ENCODE results near the gene FANCI.

FANCI gene

DNA sequence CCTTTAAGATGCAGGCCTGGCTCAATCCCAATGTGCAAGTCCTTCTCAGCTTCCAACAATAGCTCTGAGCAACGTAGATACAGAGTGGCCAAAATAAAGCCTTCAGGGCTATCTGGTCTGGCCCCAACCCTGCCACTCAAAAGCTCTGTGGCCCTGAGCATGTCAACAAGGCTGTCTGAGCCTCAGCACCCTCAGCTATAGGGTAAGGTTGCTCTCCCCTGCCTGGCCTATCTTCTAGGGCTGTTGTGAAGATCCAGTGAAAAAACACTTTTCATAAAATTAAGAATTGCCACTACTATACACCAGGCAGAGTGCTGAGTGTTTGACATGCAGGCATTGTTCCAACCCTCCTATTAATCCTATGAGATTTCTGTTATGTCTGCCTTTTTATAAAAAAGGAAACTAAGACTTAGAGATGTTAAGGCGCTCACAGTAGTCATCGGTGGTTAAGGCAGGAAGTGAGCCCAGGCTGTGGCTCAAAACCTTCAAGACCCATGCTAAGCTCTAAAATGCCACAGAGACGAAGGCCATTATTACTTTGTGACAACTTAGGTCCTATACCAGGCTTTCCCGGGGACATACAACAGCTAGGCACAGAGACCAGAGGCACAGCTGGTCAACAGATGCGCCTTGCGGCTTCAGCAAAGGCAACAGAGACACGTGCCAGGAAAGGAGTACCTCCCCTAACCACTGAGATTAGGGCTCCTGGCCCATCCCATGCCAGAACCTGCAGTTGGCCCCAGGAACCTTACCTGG, 85.7 kb downstream of the FANCI start:
- Mint-ChIP-seq H3K4me1 (ENCODE audit: low read depth) (peaks cover 46% of the 10 kb centered on the region), H3K4me3 (peak overlapping the region; percentile 87), H3K36me3 (peaks cover 14% of the 10 kb centered on the region), H3K27ac (peak overlapping the region; percentile 64), H3K27me3 (no peaks in the 10 kb centered on the region), H3K9me3 (ENCODE audit: low read depth) (no peaks in the 10 kb centered on the region)

DNA sequence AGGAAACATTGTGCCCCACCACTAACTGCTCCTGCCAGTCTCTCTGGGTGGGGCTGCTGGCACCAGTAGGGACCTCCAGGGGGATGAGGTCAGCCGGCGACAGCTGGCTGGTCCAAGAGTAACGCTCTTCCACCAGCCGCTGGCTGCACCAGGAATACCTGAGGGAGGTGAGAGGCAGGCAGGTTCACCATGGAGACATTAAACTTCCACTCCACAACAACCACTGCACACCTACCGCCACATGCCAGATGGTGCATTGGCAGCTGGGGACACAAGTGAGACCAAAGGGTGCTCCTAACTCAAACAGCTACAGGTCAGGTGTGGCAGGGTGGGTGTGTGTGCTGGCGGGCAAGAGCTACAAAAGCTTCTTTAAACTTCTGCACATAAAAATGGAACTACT, 86.3 kb downstream of the FANCI start:
- H3K36me3 Mint-ChIP-seq: peaks cover 14% of the 10 kb centered on the region

DNA sequence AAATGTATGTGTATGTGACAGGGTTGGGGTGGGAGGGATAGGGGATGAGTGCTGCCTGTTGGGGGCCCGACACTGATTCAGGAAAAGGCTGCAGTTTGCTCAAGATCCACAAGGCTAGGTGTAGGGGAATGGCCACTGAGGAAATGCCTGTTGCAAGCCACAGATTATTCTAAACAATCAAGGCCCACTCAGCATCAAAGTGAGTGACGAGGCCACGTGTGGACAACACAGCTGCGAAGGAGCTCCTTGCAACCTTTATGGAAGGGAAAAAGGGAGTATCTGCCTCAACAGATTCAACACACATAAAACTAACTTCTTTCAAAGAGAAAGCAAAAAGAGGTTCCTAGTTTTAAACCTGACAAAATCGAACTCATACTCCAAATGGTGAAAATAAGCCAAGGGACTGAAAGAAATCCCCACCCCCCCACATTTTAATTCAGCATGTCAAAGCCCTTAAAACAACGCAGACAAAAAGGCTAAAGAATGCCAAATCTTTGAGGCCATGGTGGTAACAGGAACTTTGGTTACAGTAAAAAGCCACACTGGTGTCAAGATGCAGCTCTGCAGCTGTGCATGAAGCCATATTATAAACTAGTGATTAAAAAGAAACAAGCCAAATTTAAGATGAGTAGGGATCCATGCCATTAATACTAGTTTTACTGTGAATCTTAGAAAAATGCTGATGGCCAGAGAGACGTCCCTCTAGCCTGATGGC, 87.3 kb downstream of the FANCI start:
- H3K27me3 Mint-ChIP-seq: no peaks in the 10 kb centered on the region
- H3K4me1 Mint-ChIP-seq (ENCODE audit: low read depth): peaks cover 59% of the 10 kb centered on the region
- H3K9me3 Mint-ChIP-seq (ENCODE audit: low read depth): no peaks in the 10 kb centered on the region
- peak overlapping the region; percentile 87 for H3K4me3 Mint-ChIP-seq
- peaks cover 14% of the 10 kb centered on the region for H3K36me3 Mint-ChIP-seq
- H3K27ac Mint-ChIP-seq: peak overlapping the region; percentile 64

More for the DNA sequence above, 86.3 kb downstream of the FANCI start:
- H3K4me3 Mint-ChIP-seq: peak overlapping the region; percentile 87
- H3K27me3 Mint-ChIP-seq: no peaks in the 10 kb centered on the region
- H3K9me3 Mint-ChIP-seq (ENCODE audit: low read depth): no peaks in the 10 kb centered on the region
- H3K4me1 Mint-ChIP-seq (ENCODE audit: low read depth): peaks cover 50% of the 10 kb centered on the region
- H3K27ac Mint-ChIP-seq: peak overlapping the region; percentile 64

DNA sequence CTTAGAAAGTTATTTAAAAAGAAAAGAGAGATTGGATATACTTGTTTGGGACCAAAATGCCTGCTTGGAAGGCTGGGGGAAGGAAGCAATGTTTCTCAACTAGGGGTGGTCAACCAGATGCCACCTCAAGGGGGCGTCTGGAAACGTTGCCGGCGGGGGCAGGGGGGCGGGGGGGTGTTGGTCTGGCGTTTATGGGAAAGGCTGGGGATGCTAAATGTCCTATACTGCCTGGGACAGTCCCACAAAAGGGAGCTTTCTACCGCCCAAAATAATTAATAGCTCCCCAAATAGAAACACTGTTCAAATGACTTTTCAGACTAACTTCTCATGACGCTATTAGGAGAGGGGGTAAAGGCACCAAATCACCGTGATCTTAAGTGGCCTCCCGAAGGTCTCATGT, 88.7 kb downstream of the FANCI start:
- peaks cover 12% of the 10 kb centered on the region for H3K36me3 Mint-ChIP-seq
- peak overlapping the region; percentile 87 for H3K4me3 Mint-ChIP-seq
- no peaks in the 10 kb centered on the region for H3K27me3 Mint-ChIP-seq
- peaks cover 60% of the 10 kb centered on the region for H3K4me1 Mint-ChIP-seq (ENCODE audit: low read depth)
- H3K9me3 Mint-ChIP-seq (ENCODE audit: low read depth): no peaks in the 10 kb centered on the region
- H3K27ac Mint-ChIP-seq: peak overlapping the region; percentile 75

DNA sequence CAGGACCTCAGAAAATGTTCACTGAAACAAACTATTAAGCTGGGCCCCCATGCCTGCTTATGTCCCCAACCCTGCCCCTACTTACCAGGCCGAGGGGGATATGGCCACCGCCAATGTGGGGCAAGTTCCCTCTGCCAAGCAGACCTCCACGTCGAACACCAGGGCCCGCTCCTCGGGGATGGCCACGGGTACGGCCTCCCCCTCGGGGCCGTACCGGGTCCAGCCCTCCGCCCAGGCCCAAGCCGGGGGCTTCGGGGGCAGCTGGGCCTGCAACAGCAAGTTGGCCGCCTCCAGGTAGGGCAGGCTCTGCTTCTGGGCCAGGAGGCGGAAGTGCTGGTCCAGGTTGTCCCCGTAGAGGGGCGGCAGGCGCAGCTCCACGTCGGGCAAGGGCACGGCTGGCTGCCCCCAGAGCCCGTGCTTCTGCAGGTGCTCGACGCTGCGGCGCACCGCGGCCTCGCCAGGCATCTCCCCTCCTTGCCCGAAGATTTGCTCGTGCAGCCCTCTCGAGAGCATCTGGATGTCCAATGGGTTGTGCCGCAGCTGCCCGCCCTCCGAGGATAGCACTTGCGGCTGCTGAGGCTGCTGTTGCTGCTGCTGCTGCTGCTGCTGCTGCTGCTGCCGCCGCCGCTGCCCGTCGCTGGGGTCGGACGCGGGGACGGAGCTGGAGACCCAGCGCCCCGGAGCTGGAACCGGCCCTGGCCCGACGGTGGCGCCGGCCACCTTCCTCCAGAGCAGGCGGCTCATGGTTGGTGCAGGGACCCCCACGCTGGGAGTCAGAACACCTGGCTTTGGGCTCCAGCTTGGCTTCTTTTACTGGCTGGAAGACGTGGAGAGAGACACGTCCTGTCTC, 89.5 kb downstream of the FANCI start:
- Mint-ChIP-seq H3K4me3 (peak overlapping the region; percentile 87), H3K27me3 (no peaks in the 10 kb centered on the region), H3K9me3 (ENCODE audit: low read depth) (no peaks in the 10 kb centered on the region), H3K36me3 (peaks cover 10% of the 10 kb centered on the region), H3K27ac (peak overlapping the region; percentile 64), H3K4me1 (ENCODE audit: low read depth) (peaks cover 58% of the 10 kb centered on the region)

DNA sequence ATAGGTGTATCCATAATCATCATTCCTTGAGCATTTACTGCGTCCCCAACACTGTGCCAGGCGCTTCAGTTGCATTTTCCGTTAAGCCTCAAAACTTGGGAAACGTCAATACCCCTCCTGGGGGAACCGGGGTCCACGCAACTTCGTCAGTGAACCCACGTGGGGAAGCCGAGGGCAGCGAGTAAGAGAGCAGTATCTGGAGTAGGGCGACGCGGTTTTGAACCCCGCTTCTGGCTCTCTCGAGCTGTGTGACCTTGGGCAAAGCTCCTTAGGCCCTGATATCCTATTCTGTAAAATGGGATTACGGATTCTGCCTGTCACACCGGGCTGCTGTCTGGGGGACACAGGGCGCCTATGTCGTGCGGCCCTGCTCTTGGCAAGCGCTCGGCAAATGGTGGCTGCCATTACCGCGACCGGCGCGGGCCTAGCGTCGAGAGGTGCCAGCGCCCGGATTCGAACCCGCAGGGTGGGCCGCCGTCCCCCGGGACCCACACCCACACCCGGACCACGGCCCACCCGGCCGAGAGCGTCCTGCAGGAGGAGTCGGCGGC, 90.3 kb downstream of the FANCI start:
- peaks cover 10% of the 10 kb centered on the region for H3K36me3 Mint-ChIP-seq
- H3K27ac Mint-ChIP-seq: peak overlapping the region; percentile 46
- H3K9me3 Mint-ChIP-seq (ENCODE audit: low read depth): no peaks in the 10 kb centered on the region
- no peaks in the 10 kb centered on the region for H3K27me3 Mint-ChIP-seq
- peak overlapping the region; percentile 84 for H3K4me3 Mint-ChIP-seq
- H3K4me1 Mint-ChIP-seq (ENCODE audit: low read depth): peaks cover 56% of the 10 kb centered on the region

DNA sequence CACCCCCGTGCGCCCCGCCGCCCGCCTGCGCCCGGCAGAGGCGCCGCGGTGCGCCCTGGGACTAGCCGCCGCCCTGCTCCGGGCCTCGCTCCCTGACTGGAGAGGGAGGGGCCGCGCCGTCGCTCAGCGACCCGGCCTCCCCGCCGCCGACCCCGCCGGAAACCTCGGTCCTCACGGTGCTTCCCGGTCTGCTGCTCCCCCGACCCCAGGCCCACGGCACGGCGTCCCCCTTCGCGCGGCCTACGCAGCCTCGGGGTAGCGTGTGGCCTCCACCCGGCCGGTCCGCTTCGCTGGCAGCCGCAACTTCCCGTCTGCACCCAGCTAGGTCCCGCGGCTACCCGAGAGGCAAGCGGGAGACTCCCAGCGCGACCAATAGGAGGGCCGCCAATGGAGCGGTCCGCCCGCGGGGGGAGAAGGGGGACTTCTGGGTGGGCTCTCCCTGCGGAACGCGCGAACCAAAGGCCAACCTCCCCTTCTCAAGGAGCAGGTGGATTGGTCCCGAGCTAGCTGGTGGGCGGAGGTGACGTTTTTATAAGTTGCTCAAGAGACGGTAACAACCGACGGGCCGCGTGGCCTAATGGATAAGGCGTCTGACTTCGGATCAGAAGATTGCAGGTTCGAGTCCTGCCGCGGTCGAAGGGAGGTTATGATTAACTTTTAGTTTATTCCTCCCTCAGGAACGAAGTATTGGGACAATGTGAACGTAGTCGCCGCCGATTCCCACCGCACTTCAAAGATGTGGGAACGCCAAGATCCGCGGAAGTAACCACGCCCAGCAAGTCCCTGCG, 90.9 kb downstream of the FANCI start, which contains the start of gene POLG:
Gene POLG, minus strand, starts transcription at position 315 of the 788 bp plus-strand sequence. CDS start 1,070 bp downstream, outside the sequence.
- no peaks in the 10 kb centered on the region for H3K9me3 Mint-ChIP-seq (ENCODE audit: low read depth)
- peaks cover 8% of the 10 kb centered on the region for H3K36me3 Mint-ChIP-seq

DNA sequence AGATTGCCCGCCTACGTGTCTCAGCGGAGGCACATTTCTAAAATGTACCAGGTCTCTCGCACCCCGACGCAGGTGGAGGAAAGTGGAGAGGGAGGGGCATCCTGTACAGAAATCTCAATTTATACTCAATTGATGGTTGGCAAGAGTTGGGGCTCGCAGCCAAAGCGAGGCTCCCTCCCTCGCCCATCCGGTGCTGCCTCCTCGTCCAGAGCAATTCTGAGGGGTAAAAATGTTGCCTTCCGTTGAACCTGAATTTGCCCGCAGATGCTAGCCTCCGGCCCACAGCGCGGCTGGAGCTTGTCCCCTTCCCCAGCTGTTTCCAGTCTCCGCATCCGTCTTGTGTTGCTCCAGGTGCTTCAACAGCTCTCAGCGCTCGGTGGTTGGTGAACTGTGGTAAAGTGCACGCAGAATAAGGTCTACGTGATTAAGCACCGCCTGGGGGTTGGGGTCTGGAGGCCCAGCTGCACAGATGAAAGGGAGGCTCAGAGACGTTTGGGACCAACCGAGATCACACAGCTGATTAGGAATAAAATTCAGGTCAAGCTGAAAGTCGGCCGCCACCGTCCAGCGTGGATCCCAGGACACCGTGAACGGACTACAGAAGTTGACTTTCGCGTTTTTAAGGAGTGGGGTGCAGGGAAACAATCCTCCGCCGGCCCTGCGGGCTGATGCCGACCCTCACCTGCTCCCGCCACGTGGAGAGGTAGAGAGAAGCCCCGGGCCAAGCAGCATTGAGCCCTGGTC, 91.7 kb downstream of the FANCI start:
- Mint-ChIP-seq H3K9me3 (ENCODE audit: low read depth) (no peaks in the 10 kb centered on the region), H3K27me3 (no peaks in the 10 kb centered on the region), H3K4me1 (ENCODE audit: low read depth) (peaks cover 42% of the 10 kb centered on the region), H3K27ac (peak overlapping the region; percentile 96), H3K36me3 (peaks cover 7% of the 10 kb centered on the region), H3K4me3 (peak overlapping the region; percentile 83)

More for the DNA sequence above, 90.9 kb downstream of the FANCI start, which contains the start of gene POLG:
- Mint-ChIP-seq H3K27ac (peak within 1 kb of the TSS; percentile 96), H3K27me3 (no peaks in the 10 kb centered on the region), H3K4me1 (ENCODE audit: low read depth) (peaks cover 49% of the 10 kb centered on the region), H3K4me3 (peak within 1 kb of the TSS; percentile 84)

DNA sequence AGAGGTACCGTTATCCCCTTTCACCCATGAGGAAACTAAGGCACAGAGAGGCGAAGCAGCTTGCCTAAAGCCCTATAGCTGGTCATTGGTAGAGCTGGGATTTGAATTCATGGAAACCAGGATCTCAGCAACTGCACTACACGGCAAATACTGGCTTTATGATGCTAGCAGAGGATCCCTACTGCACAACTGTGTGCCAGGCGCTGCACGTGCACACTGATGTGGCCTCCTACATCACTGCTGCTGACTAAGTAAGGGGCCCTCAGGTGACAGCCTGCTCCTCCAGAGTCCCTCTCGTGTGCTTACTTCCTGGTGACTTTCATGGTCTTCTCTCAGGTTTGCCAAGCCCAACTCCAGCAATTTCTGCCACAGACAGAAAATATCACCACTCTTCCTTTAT, 94.3 kb downstream of the FANCI start:
- H3K4me1 Mint-ChIP-seq (ENCODE audit: low read depth): peaks cover 19% of the 10 kb centered on the region
- no peaks in the 10 kb centered on the region for H3K9me3 Mint-ChIP-seq (ENCODE audit: low read depth)
- no peaks in the 10 kb centered on the region for H3K27me3 Mint-ChIP-seq
- no peak overlapping the region for H3K27ac Mint-ChIP-seq
- H3K36me3 Mint-ChIP-seq: no peaks in the 10 kb centered on the region
- H3K4me3 Mint-ChIP-seq: no peak overlapping the region

DNA sequence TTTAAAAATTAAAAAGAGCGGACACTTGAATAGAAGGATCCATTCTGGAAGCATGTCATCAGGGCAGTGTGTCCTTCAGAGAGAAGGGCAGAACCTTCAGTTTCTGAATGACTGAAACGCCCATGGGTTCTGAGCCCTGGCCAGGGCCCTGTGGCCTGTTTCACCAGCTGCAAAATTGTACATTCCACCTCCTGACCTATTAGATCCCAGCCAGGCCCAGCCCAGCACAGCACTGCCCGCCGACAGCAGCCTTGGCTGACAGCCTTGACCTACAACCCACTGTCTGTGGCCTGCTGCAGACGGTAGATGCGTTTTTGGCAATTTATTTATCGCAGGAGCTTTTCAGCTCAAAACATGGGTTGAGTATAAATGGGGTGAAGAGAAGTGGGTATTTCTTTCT, 96.8 kb downstream of the FANCI start:
- H3K36me3 Mint-ChIP-seq: peaks cover 3% of the 10 kb centered on the region
- no peak overlapping the region for H3K4me3 Mint-ChIP-seq
- no peaks in the 10 kb centered on the region for H3K9me3 Mint-ChIP-seq (ENCODE audit: low read depth)
- peaks cover 10% of the 10 kb centered on the region for H3K4me1 Mint-ChIP-seq (ENCODE audit: low read depth)
- no peak overlapping the region for H3K27ac Mint-ChIP-seq
- peaks cover 4% of the 10 kb centered on the region for H3K27me3 Mint-ChIP-seq

DNA sequence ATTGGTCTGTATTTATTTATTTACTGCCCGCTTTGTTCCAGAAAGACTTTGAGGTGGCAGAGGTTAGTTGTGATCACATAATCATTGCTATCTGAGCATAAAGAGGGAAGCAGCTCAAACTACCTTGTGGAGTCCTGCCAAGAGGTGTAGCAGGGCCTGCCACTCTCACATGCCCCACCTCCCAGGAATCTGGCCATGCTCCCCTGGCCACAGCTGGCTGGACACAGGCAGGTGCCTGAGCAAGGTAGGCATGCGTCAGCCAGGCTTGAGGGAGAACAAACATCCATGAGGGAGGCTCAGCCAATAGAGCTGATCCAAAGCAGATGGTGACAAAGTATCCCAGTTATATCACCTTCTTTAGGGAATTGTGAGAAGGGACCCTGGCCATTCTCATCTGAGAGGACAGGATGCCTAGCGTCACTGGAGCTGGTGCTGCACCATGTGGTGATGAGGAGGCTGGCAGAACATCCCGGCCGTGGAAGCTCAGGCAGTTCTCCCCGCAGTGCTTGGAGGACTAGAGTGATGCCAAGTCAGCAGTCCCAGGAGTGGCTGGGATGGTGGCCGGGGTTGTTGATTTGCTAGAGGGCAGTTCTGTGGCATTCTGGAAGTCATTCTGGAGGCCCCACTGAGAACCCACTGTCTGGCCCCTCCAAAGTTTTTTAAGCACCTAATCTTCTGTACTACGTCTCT, 97.7 kb downstream of the FANCI start:
- Mint-ChIP-seq H3K4me3 (no peak overlapping the region), H3K36me3 (peaks cover 3% of the 10 kb centered on the region)

DNA sequence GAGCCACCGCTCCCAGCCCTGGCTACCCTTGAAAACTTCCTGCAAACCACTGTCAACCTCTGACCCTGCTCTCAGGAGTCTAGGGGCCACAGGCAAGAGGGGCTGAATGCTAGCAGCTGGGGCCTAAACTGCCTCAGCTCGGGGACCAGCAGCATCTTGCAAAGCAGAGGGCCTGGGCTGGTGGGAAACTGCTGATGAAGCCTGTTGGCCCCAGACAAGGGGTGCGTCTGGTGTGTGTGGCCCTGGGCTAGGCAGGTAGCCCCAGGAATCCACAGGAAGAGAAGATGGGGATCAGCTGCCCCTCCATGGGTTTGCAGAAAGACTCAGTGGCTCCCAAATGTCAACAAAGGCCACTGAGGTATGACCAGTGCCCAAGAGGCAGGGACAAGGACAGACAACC, 99.1 kb downstream of the FANCI start:
- peaks cover 4% of the 10 kb centered on the region for H3K27me3 Mint-ChIP-seq
- no peak overlapping the region for H3K27ac Mint-ChIP-seq
- peaks cover 3% of the 10 kb centered on the region for H3K36me3 Mint-ChIP-seq
- no peaks in the 10 kb centered on the region for H3K9me3 Mint-ChIP-seq (ENCODE audit: low read depth)
- no peak overlapping the region for H3K4me3 Mint-ChIP-seq
- peaks cover under 1% of the 10 kb centered on the region for H3K4me1 Mint-ChIP-seq (ENCODE audit: low read depth)

More for the DNA sequence above, 97.7 kb downstream of the FANCI start:
- no peaks in the 10 kb centered on the region for H3K9me3 Mint-ChIP-seq (ENCODE audit: low read depth)
- peaks cover 4% of the 10 kb centered on the region for H3K27me3 Mint-ChIP-seq
- H3K27ac Mint-ChIP-seq: no peak overlapping the region
- H3K4me1 Mint-ChIP-seq (ENCODE audit: low read depth): peaks cover 2% of the 10 kb centered on the region

DNA sequence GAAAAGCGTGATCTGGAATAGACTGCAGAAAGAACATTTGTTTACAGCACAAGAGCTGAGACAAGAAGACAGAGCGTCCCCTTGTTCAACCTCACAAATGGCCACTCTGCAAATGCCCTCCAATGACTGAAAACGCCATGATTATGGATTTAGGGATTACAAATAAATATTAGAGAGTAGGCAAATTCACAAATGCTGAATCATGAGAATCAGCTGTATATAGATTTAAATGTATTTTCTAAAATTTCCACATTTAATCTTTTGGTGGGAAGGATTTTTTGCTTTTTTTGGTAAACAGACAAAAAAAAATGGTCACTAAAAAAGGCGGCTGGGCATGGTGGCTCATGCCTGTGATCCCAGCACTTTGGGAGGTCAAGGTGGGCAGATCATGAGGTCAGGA, 101.5 kb downstream of the FANCI start:
- no peaks in the 10 kb centered on the region for H3K4me1 Mint-ChIP-seq (ENCODE audit: low read depth)
- H3K36me3 Mint-ChIP-seq: peaks cover 3% of the 10 kb centered on the region
- no peak overlapping the region for H3K27ac Mint-ChIP-seq
- H3K4me3 Mint-ChIP-seq: no peak overlapping the region
- H3K27me3 Mint-ChIP-seq: peaks cover 4% of the 10 kb centered on the region
- H3K9me3 Mint-ChIP-seq (ENCODE audit: low read depth): no peaks in the 10 kb centered on the region
